Breast epithelium (tissue), 4 donors: ENCODE data around the gene SYNE2. TPM values are rescaled to one million over a fixed set of nuclear protein-coding genes. Genes with fewer than 3 reads are reported as not detected.
A peak's percentile ranks its signal among the peaks of the same experiment; 100 is the strongest.

Experiments used
- DNase-seq, 2 donors: peaks; one replicate each; pipeline ENCODE4 v3.0.0-alpha.2; 2019; ENCODE audit warnings: low spot score in 2 of 2
- H3K27ac ChIP-seq, 2 donors: fragments of 200-600 bp; sonication (generic) in 1 of 2; one replicate each; pipeline ENCODE4 v1.5.1; 2016 to 2019; ENCODE audit warnings: mild to moderate bottlenecking in 1 of 2
- H3K27me3 ChIP-seq, 2 donors: fragments of 200-600 bp; sonication (generic) in 1 of 2; one replicate each; pipeline versions ENCODE4 v1.5.1 to v1.6.0; 2017 to 2019; ENCODE audit warnings: control low read depth in 1 of 2, mild to moderate bottlenecking in 1 of 2
- H3K36me3 ChIP-seq: fragments of 200-600 bp; one replicate; pipeline ENCODE4 v1.5.1; 2019
- H3K4me1 ChIP-seq, 2 donors: fragments of 200-600 bp; sonication (generic); one replicate each; pipeline ENCODE4 v1.5.1; 2016 to 2019; ENCODE audit warnings: control low read depth in 1 of 2
- H3K4me3 ChIP-seq, 3 donors: fragments of 200-600 bp; sonication (generic); 1 replicate in 2 of 3; 2 replicates in 1 of 3; pipeline ENCODE4 v1.5.1; 2016 to 2019; ENCODE audit warnings: mild to moderate bottlenecking in 3 of 3, moderate library complexity in 2 of 3
- H3K9me3 ChIP-seq, 2 donors: fragments of 200-600 bp; sonication (generic) in 1 of 2; one replicate each; pipeline ENCODE4 v1.5.1; 2016 to 2019; ENCODE audit warnings: control low read depth in 1 of 2
- CTCF ChIP-seq, 3 donors: fragments of 450-650 bp; IDR thresholded peaks; one replicate each; pipeline ENCODE4 v1.5.1; 2016 to 2017; ENCODE audit warnings: antibody characterized with exemption in 3 of 3, mild to moderate bottlenecking in 3 of 3, moderate library complexity in 3 of 3
- POLR2A ChIP-seq: fragments of 450-650 bp; IDR thresholded peaks from one replicate; pipeline ENCODE4 v1.6.1; 2016; ENCODE audit warnings: antibody characterized with exemption, mild to moderate bottlenecking, moderate library complexity
- POLR2AphosphoS5 ChIP-seq, 3 donors: sonication (generic); formaldehyde crosslinking; IDR thresholded peaks; one replicate each; pipeline ENCODE4 v1.6.1; 2017; ENCODE audit warnings: antibody characterized with exemption in 3 of 3
- intact Hi-C: fragments of 100-400 bp; cut with DNase I; formaldehyde crosslinking; loops from one replicate; pipeline ENCODE4 v1.15.1; 2023; ENCODE audit warnings: low total_unique reads
- total RNA-seq, 3 donors: library from RNA; depleted of rRNA; stranded (reverse); fragments of >200 nt; gene quantifications; one replicate each; pipeline ENCODE4 v1.1.0, GENCODE V29; 2016

The SYNE2 gene
- total RNA-seq, 3 donors from 2014 or later, result 81.4 to 308 (median 303) TPM

GRCh38 chr14:63895510-63895909, 42.7 kb downstream of the SYNE2 start:
- Histone ChIP-seq H3K4me1 (peaks cover 0 to 4% of the 10 kb centered on the region in 2 donors), H3K9me3 (no peaks in the 10 kb centered on the region), H3K27ac (peak overlapping the region in 1 of 2 donors; percentile 77), H3K4me3 (no peak overlapping the region), H3K27me3 (no peaks in the 10 kb centered on the region), H3K36me3 (no peaks in the 10 kb centered on the region)
- intact Hi-C loops, result no loop called here
- DNase-seq, result no peak
- TF ChIP-seq CTCF (IDR thresholded peaks at IDR 0.05) (no peak), POLR2AphosphoS5 (IDR thresholded peaks at IDR 0.05) (no peak), POLR2A (no peak)

GRCh38 chr14:63896278-63896720, 43.5 kb downstream of the SYNE2 start:
- Histone ChIP-seq H3K4me3 (no peak overlapping the region), H3K27me3 (no peaks in the 10 kb centered on the region), H3K4me1 (peaks cover 0 to 4% of the 10 kb centered on the region in 2 donors), H3K9me3 (no peaks in the 10 kb centered on the region), H3K36me3 (no peaks in the 10 kb centered on the region), H3K27ac (peak overlapping the region; percentile 77 to 86)
- intact Hi-C loops, result no loop called here
- peak; percentile 57 to 82 for DNase-seq
- TF ChIP-seq POLR2AphosphoS5 (IDR thresholded peaks at IDR 0.05) (peak; percentile 23 to 76 (median 45)), CTCF (IDR thresholded peaks at IDR 0.05) (no peak)

- intact Hi-C loops, result no loop called here
- Histone ChIP-seq H3K9me3 (no peaks in the 10 kb centered on the region), H3K4me1 (peaks cover 0 to 4% of the 10 kb centered on the region in 2 donors), H3K27me3 (no peaks in the 10 kb centered on the region), H3K4me3 (no peak overlapping the region), H3K27ac (peak overlapping the region; percentile 77 to 86), H3K36me3 (no peaks in the 10 kb centered on the region)
- no peak for DNase-seq
- no peak for TF ChIP-seq CTCF (IDR thresholded peaks at IDR 0.05)
- no peak for TF ChIP-seq POLR2AphosphoS5 (IDR thresholded peaks at IDR 0.05)
- no peak for TF ChIP-seq POLR2A
Observed at GRCh38 chr14:63897721-63898163, 44.9 kb downstream of the SYNE2 start.

GRCh38 chr14:63899953-63900352, 47.1 kb downstream of the SYNE2 start:
- TF ChIP-seq CTCF (IDR thresholded peaks at IDR 0.05) (no peak), POLR2AphosphoS5 (IDR thresholded peaks at IDR 0.05) (no peak), POLR2A (no peak)
- intact Hi-C loops, result no loop called here
- H3K4me1 ChIP-seq, result no peaks in the 10 kb centered on the region

GRCh38 chr14:63901434-63902085, 48.8 kb downstream of the SYNE2 start:
- Histone ChIP-seq H3K9me3 (no peaks in the 10 kb centered on the region), H3K27me3 (no peaks in the 10 kb centered on the region), H3K27ac (peak overlapping the region; percentile 15 to 27), H3K4me1 (no peaks in the 10 kb centered on the region), H3K36me3 (no peaks in the 10 kb centered on the region), H3K4me3 (no peak overlapping the region)
- no peak for DNase-seq
- TF ChIP-seq POLR2AphosphoS5 (IDR thresholded peaks at IDR 0.05), result peak in 1 of 3 donors; percentile 23
- TF ChIP-seq CTCF (IDR thresholded peaks at IDR 0.05), result no peak
- intact Hi-C loops, result no loop called here

More at GRCh38 chr14:63899953-63900352, 47.1 kb downstream of the SYNE2 start:
- no peak overlapping the region for H3K4me3 ChIP-seq
- no peak for DNase-seq
- H3K36me3 ChIP-seq, result no peaks in the 10 kb centered on the region
- no peaks in the 10 kb centered on the region for H3K27me3 ChIP-seq
- peak overlapping the region; percentile 21 to 32 for H3K27ac ChIP-seq
- H3K9me3 ChIP-seq, result no peaks in the 10 kb centered on the region
